SK-N-SH (cell line): ENCODE data around the gene ADAMTS15.
A peak's percentile ranks its signal among the peaks of the same experiment; 100 is the strongest.

Source experiments
- CHD2 ChIP-seq: fragments of 150-350 bp; IDR thresholded peaks from 2 replicates; pipeline ENCODE4 v1.6.1; 2018; ENCODE audit warnings: low read length; ENCODE audit not compliant: partially characterized antibody
- CTCF ChIP-seq: fragments of 200-600 bp; sonication (generic); IDR thresholded peaks from 2 replicates; pipeline ENCODE4 v1.6.1; 2017; ENCODE audit warnings: antibody characterized with exemption, mild to moderate bottlenecking, moderate library complexity
- EP300 ChIP-seq, 2 experiments: IDR thresholded peaks; 2 replicates each; pipeline versions ENCODE4 v1.4.0 to v1.6.1; 2012; ENCODE audit warnings: borderline replicate concordance in 1 of 2, low read depth in 1 of 2, low read length in 1 of 2
- JUND ChIP-seq: IDR thresholded peaks from 2 replicates; pipeline ENCODE4 v1.4.0; 2012
- NFIC ChIP-seq: IDR thresholded peaks from 2 replicates; pipeline ENCODE4 v1.4.0; 2012; ENCODE audit warnings: borderline replicate concordance
- POLR2AphosphoS5 ChIP-seq: IDR thresholded peaks from 2 replicates; pipeline ENCODE4 v1.6.1; 2012; ENCODE audit warnings: low read depth, low read length
- REST ChIP-seq: IDR thresholded peaks from 2 replicates; pipeline ENCODE4 v1.6.1; 2012; ENCODE audit warnings: mild to moderate bottlenecking, low read depth, low read length, moderate library complexity
- RXRA ChIP-seq: IDR thresholded peaks from 2 replicates; pipeline ENCODE4 v1.4.0; 2012; ENCODE audit warnings: low read depth, mild to moderate bottlenecking, borderline replicate concordance
- YY1 ChIP-seq: IDR thresholded peaks from 2 replicates; pipeline ENCODE4 v1.4.0; 2012; ENCODE audit warnings: low read depth, mild to moderate bottlenecking

GRCh38 chr11:130403271-130403804 lies 45.1 kb upstream of the ADAMTS15 start:
- peak; percentile 74 for TF ChIP-seq NFIC
- TF ChIP-seq EP300 (IDR thresholded peaks at IDR 0.05; ENCODE audit: borderline replicate concordance in 1 of 2, low read depth in 1 of 2, low read length in 1 of 2), result no peak; a peak in 1 of 4 replicates
- peak; percentile 35 for TF ChIP-seq JUND
- no peak for TF ChIP-seq CTCF
- TF ChIP-seq POLR2AphosphoS5, result no peak
- TF ChIP-seq REST, result no peak
- TF ChIP-seq YY1, result no peak
- TF ChIP-seq CHD2, result no peak
- no peak for TF ChIP-seq RXRA
